ENCODE measurements around the gene RTL3. TPM values are rescaled to one million over a fixed set of nuclear protein-coding genes. Genes with fewer than 3 reads are reported as not detected.

Gene RTL3, protein sequence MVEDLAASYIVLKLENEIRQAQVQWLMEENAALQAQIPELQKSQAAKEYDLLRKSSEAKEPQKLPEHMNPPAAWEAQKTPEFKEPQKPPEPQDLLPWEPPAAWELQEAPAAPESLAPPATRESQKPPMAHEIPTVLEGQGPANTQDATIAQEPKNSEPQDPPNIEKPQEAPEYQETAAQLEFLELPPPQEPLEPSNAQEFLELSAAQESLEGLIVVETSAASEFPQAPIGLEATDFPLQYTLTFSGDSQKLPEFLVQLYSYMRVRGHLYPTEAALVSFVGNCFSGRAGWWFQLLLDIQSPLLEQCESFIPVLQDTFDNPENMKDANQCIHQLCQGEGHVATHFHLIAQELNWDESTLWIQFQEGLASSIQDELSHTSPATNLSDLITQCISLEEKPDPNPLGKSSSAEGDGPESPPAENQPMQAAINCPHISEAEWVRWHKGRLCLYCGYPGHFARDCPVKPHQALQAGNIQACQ
- not detected in 2 replicates for polyA plus RNA-seq (2011; rRNA removed)
- polyA plus RNA-seq (2012; cell fraction: cytosol; rRNA removed), result not detected in 2 replicates
- polyA plus RNA-seq (2012; cell fraction: nucleus; rRNA removed), result not detected in 2 replicates
- not detected in 3 replicates for polyA plus RNA-seq (2017; fragmentation: RNase III; extraction: RNeasy Plus Mini Kit Qiagen cat#74134 plus additional on column Dnase treatment)
- polyA minus RNA-seq (2011; rRNA and poly(A)+ RNA removed), result not detected in 2 replicates

DNA sequence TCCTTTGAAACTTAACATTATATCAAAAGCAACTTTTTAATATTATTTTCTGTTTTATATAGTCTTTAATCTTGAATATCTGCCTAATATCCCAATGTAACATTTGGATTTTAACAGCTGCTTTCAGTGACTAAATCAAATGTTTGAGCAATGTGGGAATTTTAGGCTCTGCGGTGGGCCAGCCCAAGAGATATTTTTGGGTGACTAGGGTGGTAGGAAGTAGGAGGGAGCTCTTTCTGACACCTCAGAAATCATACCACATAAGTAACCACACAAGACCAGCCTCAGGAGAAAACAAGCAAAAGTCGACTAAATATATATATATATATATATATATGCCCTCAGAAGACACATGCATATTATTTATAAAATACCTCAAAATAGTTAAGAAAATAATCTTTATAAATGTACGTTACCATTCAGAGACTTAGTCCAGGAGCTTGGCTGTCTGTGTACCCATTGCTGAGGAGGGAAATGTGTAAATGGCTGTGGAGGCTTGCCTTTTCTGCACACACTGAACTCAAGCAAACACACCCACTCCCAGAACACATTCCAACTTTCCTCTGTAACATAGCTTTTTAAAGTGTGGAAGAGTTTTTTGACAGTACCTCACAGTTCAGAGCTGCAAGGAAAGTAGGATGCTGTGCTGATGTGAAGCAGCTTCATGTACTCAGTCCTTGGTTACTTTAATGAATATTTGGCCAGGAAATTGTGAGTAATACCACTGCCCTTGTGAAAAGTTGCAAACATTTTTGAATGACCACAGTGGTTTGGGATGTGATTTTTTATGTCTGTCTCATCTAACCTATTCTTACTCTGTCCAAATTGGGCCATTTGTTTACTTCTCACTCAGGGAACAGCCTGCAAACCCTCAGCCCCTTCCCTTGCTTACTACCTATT, at the start of gene RTL3:
Gene RTL3 (minus strand): TSS at position 484 of the 900 bp plus-strand sequence. CDS start 908 bp downstream, outside the sequence.
- no peak for DNase-seq (ENCODE audit: low read depth in 1 of 2, low spot score in 1 of 2)
- no peaks in the 10 kb centered on the region for H3K9me3 ChIP-seq
- no peak for TF ChIP-seq HOXB5 (CRISPR knock-in tag; IDR thresholded peaks at IDR 0.05)
- TF ChIP-seq, protein P1, sequence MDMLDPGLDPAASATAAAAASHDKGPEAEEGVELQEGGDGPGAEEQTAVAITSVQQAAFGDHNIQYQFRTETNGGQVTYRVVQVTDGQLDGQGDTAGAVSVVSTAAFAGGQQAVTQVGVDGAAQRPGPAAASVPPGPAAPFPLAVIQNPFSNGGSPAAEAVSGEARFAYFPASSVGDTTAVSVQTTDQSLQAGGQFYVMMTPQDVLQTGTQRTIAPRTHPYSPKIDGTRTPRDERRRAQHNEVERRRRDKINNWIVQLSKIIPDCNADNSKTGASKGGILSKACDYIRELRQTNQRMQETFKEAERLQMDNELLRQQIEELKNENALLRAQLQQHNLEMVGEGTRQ (IDR thresholded peaks at IDR 0.05), result no peak
- TF ChIP-seq NR3C1 (IDR thresholded peaks at IDR 0.05), result no peak
- TF ChIP-seq RCOR1 (IDR thresholded peaks at IDR 0.05; ENCODE audit: low read depth, low read length), result no peak
- TF ChIP-seq, protein P2, sequence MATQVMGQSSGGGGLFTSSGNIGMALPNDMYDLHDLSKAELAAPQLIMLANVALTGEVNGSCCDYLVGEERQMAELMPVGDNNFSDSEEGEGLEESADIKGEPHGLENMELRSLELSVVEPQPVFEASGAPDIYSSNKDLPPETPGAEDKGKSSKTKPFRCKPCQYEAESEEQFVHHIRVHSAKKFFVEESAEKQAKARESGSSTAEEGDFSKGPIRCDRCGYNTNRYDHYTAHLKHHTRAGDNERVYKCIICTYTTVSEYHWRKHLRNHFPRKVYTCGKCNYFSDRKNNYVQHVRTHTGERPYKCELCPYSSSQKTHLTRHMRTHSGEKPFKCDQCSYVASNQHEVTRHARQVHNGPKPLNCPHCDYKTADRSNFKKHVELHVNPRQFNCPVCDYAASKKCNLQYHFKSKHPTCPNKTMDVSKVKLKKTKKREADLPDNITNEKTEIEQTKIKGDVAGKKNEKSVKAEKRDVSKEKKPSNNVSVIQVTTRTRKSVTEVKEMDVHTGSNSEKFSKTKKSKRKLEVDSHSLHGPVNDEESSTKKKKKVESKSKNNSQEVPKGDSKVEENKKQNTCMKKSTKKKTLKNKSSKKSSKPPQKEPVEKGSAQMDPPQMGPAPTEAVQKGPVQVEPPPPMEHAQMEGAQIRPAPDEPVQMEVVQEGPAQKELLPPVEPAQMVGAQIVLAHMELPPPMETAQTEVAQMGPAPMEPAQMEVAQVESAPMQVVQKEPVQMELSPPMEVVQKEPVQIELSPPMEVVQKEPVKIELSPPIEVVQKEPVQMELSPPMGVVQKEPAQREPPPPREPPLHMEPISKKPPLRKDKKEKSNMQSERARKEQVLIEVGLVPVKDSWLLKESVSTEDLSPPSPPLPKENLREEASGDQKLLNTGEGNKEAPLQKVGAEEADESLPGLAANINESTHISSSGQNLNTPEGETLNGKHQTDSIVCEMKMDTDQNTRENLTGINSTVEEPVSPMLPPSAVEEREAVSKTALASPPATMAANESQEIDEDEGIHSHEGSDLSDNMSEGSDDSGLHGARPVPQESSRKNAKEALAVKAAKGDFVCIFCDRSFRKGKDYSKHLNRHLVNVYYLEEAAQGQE (IDR thresholded peaks at IDR 0.05), result no peak
- TF ChIP-seq RNF2 (IDR thresholded peaks at IDR 0.05; ENCODE audit: borderline replicate concordance, low read depth), result no peak
- TF ChIP-seq, protein P3, sequence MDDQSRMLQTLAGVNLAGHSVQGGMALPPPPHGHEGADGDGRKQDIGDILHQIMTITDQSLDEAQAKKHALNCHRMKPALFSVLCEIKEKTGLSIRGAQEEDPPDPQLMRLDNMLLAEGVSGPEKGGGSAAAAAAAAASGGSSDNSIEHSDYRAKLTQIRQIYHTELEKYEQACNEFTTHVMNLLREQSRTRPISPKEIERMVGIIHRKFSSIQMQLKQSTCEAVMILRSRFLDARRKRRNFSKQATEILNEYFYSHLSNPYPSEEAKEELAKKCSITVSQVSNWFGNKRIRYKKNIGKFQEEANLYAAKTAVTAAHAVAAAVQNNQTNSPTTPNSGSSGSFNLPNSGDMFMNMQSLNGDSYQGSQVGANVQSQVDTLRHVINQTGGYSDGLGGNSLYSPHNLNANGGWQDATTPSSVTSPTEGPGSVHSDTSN (IDR thresholded peaks at IDR 0.05), result no peak
- no peak for TF ChIP-seq SMC3 (IDR thresholded peaks at IDR 0.05)
- TF ChIP-seq CHD2 (IDR thresholded peaks at IDR 0.05; ENCODE audit: low read length, partially characterized antibody), result no peak
- no peak for TF ChIP-seq FOSL2 (IDR thresholded peaks at IDR 0.05)
- no peak for TF ChIP-seq FOSL2 (CRISPR knock-in tag; IDR thresholded peaks at IDR 0.05)
- no peak for TF ChIP-seq ZC3H11A (IDR thresholded peaks at IDR 0.05)
- no peak for TF ChIP-seq EHF (CRISPR knock-in tag; IDR thresholded peaks at IDR 0.05)
- TF ChIP-seq, protein P4, sequence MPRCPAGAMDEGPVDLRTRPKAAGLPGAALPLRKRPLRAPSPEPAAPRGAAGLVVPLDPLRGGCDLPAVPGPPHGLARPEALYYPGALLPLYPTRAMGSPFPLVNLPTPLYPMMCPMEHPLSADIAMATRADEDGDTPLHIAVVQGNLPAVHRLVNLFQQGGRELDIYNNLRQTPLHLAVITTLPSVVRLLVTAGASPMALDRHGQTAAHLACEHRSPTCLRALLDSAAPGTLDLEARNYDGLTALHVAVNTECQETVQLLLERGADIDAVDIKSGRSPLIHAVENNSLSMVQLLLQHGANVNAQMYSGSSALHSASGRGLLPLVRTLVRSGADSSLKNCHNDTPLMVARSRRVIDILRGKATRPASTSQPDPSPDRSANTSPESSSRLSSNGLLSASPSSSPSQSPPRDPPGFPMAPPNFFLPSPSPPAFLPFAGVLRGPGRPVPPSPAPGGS (IDR thresholded peaks at IDR 0.05), result no peak
- ChIA-PET POLR2A (no interaction called here), CTCF (no interaction called here)
- FAIRE-seq, result peak; percentile 76
- H3K27ac ChIP-seq, result no peak within 1 kb of the TSS
- peaks cover under 1% of the 10 kb centered on the region; the same call in 1 of the 3 replicates for H3K4me1 ChIP-seq
- H3K4me3 ChIP-seq, result no peak within 1 kb of the TSS
- no peak for ATAC-seq
- no peak within 1 kb of the TSS for H3K4me2 ChIP-seq
- WGBS (ENCODE audit: missing lambda C conversion rate), result 35% methylated on average over 3 of the region's 3 CpGs

DNA sequence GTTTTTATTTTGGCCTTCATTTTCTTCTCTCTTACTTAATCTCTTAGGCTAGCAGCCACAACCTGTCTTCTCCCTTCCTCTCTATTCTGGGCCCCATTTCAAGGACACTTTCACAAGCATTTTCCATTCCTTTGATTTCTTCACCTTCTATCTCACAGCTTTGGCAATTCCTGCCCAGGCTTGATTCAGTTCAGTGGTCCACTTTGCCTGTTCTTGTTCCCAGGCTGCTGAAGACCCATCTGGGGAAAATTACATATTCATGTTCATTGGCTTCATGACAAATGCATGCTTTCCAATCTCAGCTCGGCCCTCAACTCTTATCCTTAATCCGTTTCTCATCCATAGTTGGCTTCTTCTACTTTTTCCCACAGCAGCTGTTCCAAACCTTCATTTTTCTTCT, 49.7 kb upstream of the RTL3 start:
- Histone ChIP-seq H3K4me3 (no peak overlapping the region), H3K9me3 (no peaks in the 10 kb centered on the region), H3K4me1 (no peaks in the 10 kb centered on the region), H3K4me2 (no peak overlapping the region), H3K27ac (no peak overlapping the region)
- POLR2A ChIA-PET, result no interaction called here
- TF ChIP-seq ZC3H11A (IDR thresholded peaks at IDR 0.05), result no peak
- TF ChIP-seq KDM5A (IDR thresholded peaks at IDR 0.05), result no peak
- no peak for TF ChIP-seq CEBPB (IDR thresholded peaks at IDR 0.05)
- no peak for TF ChIP-seq TP53 (CRISPR knock-in tag; IDR thresholded peaks at IDR 0.05)
- TF ChIP-seq KDM1A (IDR thresholded peaks at IDR 0.05; ENCODE audit: low read depth), result no peak
- no peak for TF ChIP-seq RARB (CRISPR knock-in tag; IDR thresholded peaks at IDR 0.05)
- no peak for TF ChIP-seq NR3C1 (IDR thresholded peaks at IDR 0.05)
- no peak for TF ChIP-seq TFCP2L1 (CRISPR knock-in tag; IDR thresholded peaks at IDR 0.05)
- no peak for TF ChIP-seq EHMT2 (IDR thresholded peaks at IDR 0.05; ENCODE audit: low read depth)
- TF ChIP-seq, protein P5, sequence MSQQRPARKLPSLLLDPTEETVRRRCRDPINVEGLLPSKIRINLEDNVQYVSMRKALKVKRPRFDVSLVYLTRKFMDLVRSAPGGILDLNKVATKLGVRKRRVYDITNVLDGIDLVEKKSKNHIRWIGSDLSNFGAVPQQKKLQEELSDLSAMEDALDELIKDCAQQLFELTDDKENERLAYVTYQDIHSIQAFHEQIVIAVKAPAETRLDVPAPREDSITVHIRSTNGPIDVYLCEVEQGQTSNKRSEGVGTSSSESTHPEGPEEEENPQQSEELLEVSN (IDR thresholded peaks at IDR 0.05; ENCODE audit: borderline replicate concordance, low read depth), result no peak
- no peak for TF ChIP-seq HOXB5 (CRISPR knock-in tag; IDR thresholded peaks at IDR 0.05)
- TF ChIP-seq, protein P6, sequence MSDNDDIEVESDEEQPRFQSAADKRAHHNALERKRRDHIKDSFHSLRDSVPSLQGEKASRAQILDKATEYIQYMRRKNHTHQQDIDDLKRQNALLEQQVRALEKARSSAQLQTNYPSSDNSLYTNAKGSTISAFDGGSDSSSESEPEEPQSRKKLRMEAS (IDR thresholded peaks at IDR 0.05), result no peak
- no peak for TF ChIP-seq MAFK (IDR thresholded peaks at IDR 0.05; ENCODE audit: partially characterized antibody)
- TF ChIP-seq ESRRA (IDR thresholded peaks at IDR 0.05; ENCODE audit: borderline replicate concordance, low read length), result no peak
- no peak for TF ChIP-seq EHF (CRISPR knock-in tag; IDR thresholded peaks at IDR 0.05)
- no peak for TF ChIP-seq HOXB13 (CRISPR knock-in tag; IDR thresholded peaks at IDR 0.05; ENCODE audit: low read depth)
- TF ChIP-seq FOSL2 (IDR thresholded peaks at IDR 0.05), result no peak
- TF ChIP-seq FOSL2 (CRISPR knock-in tag; IDR thresholded peaks at IDR 0.05), result no peak
- no peak for DNase-seq (ENCODE audit: low read depth in 1 of 2, low spot score in 1 of 2)
- WGBS (ENCODE audit: missing lambda C conversion rate), result 3% methylated on average over 2 of the region's 2 CpGs
- CTCF ChIA-PET, result interaction anchor here (1.1 to 1.9 kb wide), 2 partner anchors 113 to 153 kb away, joined by 5 read pairs; no protein-coding TSS in a partner anchor
- ATAC-seq, result no peak
- no peak for FAIRE-seq
